Fibroblast of skin of left quadriceps (primary cell): ENCODE results near the gene ADARB2.
"Not testable (repeated sequence)": the region's sequence is repeated elsewhere in the genome, so short reads cannot be mapped to it uniquely, and the experiment has no call there.

Source experiments
- DNase-seq, 2 experiments: peaks; one replicate each; pipeline ENCODE4 v3.0.0-alpha.2; 2013; ENCODE audit warnings: low read depth in 2 of 2

Gene ADARB2

GRCh38 chr10:1737222-1738061 is at the start of gene ADARB2:
Gene ADARB2 (minus strand): TSS chr10:1737525.
- DNase-seq: no peak

GRCh38 chr10:1785835-1786234 is 48.5 kb upstream of the ADARB2 start:
- no peak for DNase-seq

DNA sequence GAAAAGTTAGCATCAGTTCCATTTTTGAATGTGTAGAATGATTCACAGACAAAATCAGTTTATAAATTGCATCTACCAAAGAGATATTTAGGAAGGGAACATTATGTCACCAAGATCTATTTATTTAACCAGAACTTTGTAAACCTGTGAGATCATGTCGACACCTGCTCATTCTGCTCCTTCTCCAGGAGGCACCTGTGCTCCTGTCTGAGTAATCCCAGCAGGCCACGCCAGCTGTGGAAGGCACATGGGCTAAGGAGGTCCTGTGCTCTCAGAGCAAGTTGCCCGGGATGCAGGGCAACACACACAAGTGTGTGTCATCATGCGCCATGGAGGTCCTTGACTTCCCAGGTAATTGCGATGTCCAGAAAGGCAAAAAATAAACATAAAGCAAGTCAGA is 45.5 kb upstream of the ADARB2 start:
- no peak for DNase-seq

DNA sequence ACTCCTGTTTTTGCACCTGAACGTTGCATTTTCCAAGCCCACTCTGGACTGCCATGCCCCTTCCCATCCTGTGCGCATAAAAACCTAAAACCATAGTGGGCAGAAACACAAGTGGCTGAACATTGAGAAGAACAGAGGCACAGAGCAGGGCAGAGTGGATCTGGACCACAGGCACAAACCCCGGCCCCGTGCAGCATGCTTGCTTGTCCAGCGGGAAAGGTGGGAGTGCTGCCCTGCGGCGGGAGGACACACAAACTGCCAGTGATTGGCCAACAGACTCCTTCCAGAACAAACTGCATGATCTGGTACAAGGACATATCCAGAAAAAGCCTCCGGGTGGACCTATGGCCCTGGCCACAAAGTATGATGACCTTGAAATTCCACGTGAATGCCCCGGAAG is 42.5 kb upstream of the ADARB2 start:
- DNase-seq: no peak

GRCh38 chr10:1778375-1778969 is 41.1 kb upstream of the ADARB2 start:
- no peak for DNase-seq

GRCh38 chr10:1776127-1776662 is 38.9 kb upstream of the ADARB2 start:
- DNase-seq: no peak

- DNase-seq: no peak
These were observed 37.5 kb upstream of the ADARB2 start for GRCh38 chr10:1774796-1775195.

- not testable (repeated sequence) for DNase-seq
These were observed 35.9 kb upstream of the ADARB2 start for GRCh38 chr10:1773204-1773603.

DNA sequence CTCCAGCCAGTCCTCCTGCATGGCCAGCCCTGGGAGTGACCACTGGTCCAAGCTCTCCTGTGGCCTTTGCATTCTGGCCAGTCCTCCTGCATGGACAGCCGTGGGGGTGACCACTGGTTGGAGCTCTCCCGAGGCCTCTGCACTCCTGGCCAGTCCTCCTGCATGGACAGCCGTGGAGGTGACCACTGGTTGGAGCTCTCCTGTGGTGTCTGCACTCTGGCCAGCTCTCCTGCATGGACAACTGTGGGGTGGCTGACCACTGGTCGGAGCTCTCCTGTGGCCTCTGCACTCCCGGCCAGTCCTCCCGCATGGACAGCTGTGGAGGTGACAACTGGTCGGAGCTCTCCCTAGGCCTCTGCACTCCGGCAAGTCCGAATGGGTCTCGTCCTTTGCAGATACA is 28.7 kb upstream of the ADARB2 start:
- no peak for DNase-seq

- DNase-seq: no peak
These were observed 24.8 kb upstream of the ADARB2 start for GRCh38 chr10:1762076-1762475.

- DNase-seq: no peak
These were observed 17.3 kb upstream of the ADARB2 start for GRCh38 chr10:1754506-1755153.

GRCh38 chr10:1752153-1752552 is 14.8 kb upstream of the ADARB2 start:
- no peak for DNase-seq

DNA sequence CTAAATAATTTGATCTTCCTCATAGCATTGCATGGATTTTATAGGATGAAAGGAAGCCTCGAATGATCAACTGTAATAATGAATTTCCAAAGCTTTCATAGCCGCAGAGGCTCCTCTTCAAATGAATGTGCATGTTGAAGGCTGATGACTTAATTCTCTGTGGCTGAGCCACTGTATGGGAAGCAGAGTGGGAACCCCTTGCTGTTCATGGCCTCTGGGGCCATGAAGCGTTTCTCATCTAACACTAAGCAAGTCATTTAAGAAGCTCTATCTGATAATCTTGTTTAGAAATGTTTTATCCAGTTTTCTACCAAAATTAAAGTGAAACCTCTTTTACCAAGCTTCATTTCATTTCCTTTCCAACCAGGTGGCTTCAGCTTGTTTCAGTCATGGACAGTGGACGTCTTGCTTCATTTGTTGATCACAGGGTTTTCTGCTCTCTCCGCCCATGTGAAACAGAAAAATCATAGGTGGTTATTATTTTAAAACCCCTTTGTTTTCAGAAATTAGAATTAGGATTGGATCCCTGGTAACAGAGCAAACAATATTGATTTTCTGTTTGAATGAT is 10.3 kb upstream of the ADARB2 start:
- DNase-seq: no peak

- no peak for DNase-seq
These were observed 9.5 kb upstream of the ADARB2 start for GRCh38 chr10:1746796-1747195.

DNA sequence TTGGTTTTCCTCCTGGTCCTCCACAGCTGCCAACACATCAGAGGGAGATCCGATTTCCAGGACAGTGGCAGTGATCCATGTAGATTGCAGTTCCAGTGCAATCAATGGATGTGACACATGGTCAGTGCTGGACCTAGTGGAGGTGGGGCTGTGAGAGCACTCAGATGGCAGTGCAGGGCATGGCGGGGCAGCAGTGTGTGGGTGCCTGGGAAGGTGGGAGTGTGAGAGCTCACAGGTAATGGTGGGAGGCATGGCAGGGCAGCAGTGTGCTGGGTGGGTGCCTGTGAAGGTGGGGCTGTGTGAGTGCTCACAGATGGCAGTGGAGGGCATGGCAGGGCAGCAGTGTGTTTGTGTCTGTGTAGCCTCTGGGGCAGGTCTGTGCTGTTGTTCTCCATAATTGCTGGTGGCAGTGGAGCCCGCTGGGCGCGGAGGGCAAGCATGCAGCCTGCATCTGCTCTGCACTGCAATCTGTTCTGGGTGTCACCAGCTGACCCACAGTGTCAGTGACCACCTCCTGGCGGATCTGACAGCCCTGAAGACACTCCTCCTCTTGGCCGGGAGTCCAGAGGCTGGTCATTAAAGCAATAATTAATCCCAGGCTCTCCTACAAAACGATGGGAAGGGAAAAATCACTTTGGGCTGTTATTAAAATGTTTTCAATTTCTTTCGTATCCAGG is 8.6 kb upstream of the ADARB2 start:
- no peak for DNase-seq

- DNase-seq: no peak
These were observed 7.2 kb upstream of the ADARB2 start for GRCh38 chr10:1744524-1744923.

DNA sequence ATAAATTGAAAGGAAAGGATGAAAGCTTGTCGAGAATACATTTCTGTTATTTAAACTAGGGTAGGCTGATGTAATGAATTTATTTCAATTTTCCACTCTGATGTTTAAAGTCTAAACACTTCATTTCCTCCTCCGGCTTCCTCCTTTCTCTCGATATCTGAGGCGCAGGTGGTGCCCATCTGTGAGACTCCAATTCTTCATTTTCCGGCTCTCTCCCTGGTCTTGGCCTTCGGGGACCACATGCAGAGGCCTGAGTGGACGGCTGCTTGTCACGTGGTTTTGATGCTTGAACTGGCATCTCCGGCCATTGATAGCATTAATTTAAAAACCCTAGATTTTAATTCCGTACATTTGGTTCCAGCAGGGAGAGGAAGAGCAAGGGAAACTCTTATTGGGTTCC is 5.8 kb upstream of the ADARB2 start:
- DNase-seq: no peak

GRCh38 chr10:1741450-1741849 is 4.1 kb upstream of the ADARB2 start:
- no peak for DNase-seq

GRCh38 chr10:1739751-1740150 is 2.4 kb upstream of the ADARB2 start:
- no peak for DNase-seq

GRCh38 chr10:1738950-1739349 is 1.6 kb upstream of the ADARB2 start:
- no peak for DNase-seq

DNA sequence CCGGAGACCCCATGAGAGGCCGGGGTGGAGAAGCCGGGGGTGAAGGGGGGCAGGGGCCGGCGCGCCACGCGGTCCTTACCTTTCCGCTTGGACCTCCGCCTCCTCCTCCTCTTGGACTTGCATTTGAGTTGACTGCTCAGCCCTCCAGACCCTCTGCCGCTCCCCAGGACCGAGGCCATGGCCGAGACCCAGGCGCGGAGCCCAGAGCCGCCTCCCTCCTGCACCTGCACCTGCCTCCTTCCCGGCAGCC is 428 bp downstream of the ADARB2 start:
- DNase-seq: no peak
